Epithelial cell of proximal tubule (primary cell): Measurements from ENCODE around the gene PLXNB2. TPM values are rescaled to one million over a fixed set of nuclear protein-coding genes. Genes with fewer than 3 reads are reported as not detected.

Experiments
- DNase-seq: peaks from one replicate; pipeline ENCODE4 v3.0.0-alpha.2; 2011; ENCODE audit warnings: low read depth
- H3K4me3 ChIP-seq: 2 replicates; pipeline ENCODE4 v1.5.1; 2011; ENCODE audit warnings: low read depth, mild to moderate bottlenecking, low read length
- total RNA-seq: library from RNA; depleted of rRNA; stranded (reverse); fragments of >200 nt; gene quantifications from 2 replicates; pipeline ENCODE4 v1.2.3, GENCODE V29; 2015
- TF ChIP-seq, protein P1 (sequence below): conservative IDR thresholded peaks from 2 replicates; pipeline ENCODE4 v1.5.1; 2012; ENCODE audit warnings: low read depth, mild to moderate bottlenecking, low read length

Gene PLXNB2
- total RNA-seq, 1 donor from 2014 or later: 177 TPM

DNA sequence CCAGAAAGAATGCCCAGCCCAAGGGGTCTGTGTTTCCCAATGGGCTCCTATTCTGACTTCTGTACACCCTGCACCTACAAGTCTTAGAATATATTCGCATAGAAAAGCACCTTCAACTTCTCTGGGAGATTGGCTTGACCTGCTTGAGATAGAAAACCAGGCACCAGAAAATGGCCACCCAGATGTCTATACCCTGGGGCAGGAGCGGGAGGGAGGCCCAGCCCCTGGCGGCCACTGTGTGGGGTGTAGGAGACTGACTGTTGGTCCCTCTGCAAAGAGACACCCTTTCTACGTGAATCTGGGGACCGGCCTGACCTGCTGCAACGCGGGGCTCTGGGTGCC, 10.9 kb upstream of the PLXNB2 start:
- no peak for DNase-seq
- TF ChIP-seq, protein P1, sequence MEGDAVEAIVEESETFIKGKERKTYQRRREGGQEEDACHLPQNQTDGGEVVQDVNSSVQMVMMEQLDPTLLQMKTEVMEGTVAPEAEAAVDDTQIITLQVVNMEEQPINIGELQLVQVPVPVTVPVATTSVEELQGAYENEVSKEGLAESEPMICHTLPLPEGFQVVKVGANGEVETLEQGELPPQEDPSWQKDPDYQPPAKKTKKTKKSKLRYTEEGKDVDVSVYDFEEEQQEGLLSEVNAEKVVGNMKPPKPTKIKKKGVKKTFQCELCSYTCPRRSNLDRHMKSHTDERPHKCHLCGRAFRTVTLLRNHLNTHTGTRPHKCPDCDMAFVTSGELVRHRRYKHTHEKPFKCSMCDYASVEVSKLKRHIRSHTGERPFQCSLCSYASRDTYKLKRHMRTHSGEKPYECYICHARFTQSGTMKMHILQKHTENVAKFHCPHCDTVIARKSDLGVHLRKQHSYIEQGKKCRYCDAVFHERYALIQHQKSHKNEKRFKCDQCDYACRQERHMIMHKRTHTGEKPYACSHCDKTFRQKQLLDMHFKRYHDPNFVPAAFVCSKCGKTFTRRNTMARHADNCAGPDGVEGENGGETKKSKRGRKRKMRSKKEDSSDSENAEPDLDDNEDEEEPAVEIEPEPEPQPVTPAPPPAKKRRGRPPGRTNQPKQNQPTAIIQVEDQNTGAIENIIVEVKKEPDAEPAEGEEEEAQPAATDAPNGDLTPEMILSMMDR: no peak

DNA sequence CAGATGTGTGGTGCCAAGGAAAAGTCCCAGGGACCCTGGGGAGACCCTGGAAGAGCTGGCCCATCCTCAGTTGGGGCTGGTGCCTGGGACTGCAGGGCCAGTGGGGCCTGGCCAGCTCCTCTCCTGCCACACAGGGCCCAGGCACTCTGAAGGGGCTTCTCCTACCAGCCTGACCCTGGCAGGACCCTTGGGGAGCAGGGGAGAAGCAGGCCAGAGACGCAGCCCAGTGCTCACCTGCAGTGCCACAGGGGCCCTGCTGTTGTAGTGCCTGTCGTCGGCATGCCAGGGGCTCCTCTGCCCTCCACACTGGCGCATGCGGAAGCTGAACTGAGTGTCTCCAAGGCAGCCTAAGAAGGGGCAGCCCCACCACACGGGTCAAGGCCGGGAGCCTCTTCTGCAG, 10.2 kb upstream of the PLXNB2 start:
- no peak overlapping the region for H3K4me3 ChIP-seq
- TF ChIP-seq, protein P1: no peak
- no peak for DNase-seq

More for the DNA sequence above, 10.9 kb upstream of the PLXNB2 start:
- no peak overlapping the region for H3K4me3 ChIP-seq

DNA sequence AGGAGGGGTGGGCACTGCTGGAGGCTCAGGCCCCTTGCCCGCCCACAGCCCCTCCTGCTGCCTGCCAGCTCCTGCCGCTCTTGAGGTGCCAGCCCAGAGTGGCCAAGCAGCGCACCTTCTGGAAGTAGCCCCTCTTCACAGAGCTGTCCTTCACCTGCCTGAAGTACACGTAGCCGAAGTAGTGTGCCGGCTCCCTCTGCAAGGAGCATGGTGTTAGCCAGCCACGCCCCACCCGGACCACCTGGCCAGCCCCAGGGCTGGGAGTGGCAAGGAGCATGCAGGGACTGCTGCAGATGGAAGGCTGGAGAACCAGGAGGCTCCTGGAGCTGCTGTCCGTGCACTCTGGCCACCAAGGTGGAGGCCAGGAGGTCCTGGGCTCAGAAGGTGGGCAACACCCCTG, 9.7 kb upstream of the PLXNB2 start:
- DNase-seq: no peak
- TF ChIP-seq, protein P1: no peak
- no peak overlapping the region for H3K4me3 ChIP-seq

DNA sequence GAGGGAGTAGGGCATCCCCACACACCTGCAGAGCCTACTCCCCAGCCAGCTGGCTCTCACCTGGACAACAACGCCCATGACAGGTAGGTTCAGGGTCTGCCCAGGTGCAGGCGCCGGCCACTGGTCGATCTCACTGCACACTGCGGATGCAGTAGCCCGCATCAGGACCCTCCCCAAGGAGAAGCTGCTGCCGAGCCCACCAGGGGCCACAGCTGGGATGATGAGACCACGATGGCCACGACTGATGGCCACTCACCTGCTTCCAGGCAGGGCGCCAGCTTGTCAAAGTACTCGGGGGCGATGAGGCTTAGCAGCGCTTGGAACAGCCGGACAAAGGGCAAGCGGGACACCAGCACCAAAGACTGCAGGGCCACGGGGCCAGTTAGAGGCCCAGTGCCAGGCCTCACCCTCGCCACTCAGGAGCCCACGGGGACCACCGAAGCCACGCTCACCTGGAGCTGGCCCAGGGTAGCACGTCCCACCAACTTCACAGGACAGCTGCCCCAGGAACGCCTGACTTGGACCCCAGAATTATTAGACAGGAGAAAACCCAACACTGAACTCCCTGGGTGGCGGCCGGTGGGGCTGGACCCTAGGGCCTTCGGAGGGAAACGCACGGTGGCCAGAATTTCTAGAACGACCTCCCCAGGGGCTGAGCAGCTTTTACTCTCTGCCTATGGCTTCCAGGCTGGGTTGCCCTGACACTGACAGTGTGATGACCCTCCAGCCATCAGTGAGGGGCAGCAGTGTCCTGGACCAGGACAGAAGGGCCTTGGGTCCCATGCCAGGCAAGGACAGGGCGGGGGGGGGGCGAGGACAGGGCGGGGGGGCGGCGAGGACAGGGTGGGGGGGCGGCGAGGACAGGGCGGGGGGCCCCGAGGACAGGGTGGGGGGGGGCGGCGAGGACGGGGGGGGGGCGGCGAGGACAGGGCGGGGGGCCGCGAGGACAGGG, 8.9 kb upstream of the PLXNB2 start:
- TF ChIP-seq, protein P1: no peak
- DNase-seq: no peak
- H3K4me3 ChIP-seq: no peak overlapping the region

DNA sequence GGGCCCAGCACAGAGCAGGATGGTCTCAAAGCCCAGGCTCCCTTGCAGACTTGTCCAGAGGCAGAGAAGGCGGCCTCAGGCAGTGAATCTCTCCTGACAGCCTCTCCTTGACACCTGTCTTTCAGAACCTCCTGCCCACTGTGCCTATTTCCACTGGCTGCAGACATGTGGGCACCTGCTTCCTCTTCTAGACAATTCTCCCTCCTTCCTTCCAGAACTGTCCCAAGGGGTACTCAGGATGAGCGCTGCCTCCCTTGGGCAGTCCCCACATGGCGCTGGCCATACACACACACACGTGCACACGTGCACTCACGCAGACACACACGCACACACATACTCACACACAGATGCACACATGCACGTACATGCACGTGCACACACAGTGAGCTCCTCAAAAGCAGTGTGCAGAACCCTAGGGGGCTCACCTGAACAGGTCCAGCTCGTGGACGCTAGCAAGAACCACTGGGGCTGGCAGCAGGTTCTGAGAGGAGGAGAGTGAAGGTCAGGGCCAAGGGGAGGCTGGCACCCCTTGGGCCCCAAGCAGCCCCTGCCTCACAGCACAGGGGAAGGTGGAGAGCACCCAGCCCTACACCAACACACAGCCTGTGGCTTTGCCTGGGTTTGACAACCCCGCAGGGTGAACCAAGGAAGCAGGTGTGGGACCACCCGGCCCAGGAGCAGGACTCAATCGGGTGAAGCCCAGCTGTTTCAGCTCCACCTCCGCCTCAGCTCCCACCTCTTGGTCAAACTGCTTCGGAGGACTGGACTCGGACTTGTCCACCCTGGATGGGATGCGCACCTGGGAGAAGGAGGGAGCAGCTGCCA, 8.1 kb upstream of the PLXNB2 start:
- TF ChIP-seq, protein P1: no peak
- no peak overlapping the region for H3K4me3 ChIP-seq
- DNase-seq: no peak

DNA sequence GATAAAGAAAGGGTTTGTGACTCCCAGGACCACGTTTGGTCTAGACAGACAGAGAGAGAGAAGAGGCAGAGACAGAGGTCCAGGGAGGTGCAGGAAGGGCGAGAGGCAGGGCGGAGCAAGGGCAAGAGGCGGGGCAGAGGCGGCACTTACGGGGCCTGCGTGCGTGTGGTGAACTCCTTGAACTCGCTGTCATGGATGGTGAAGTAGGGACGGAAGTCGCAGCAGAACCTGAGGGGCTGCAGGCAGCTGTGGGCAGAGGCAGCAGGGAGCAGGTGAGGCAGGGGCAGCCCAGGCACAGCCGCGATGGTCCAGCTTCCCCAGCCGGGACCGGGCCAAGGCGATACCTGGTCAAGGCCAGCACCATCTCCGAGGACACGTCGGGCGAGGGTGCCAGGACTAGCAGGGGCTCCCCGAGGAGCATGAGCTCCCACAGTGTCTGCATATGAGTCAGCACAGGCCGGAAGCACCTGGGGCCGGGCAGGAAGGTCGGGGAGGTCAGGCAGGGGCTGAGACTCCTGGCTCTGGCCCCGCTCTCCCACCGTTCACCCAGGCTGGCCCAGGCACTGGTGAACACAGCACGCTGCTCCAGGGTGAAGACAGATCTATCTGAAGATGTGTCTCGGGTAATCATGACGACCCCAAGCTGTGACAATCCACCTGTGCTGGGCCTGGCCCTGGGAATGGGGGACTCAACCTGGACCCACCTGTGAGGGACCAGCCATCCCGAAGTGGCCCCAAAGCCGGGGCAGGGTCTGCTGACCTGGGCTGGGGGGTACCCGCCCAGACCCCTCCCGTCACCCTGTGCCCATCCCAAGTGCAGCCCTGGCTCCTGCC, 7.2 kb upstream of the PLXNB2 start:
- DNase-seq: no peak
- TF ChIP-seq, protein P1: no peak
- H3K4me3 ChIP-seq: peak overlapping the region; percentile 24
